Measurements from ENCODE around the gene EPM2A. TPM values are rescaled to one million over a fixed set of nuclear protein-coding genes. Genes with fewer than 3 reads are reported as not detected.
A peak's percentile ranks its signal among the peaks of the same experiment; 100 is the strongest.

The EPM2A gene
- 10 to 100 TPM in 1 of 4 donors, 1 to 10 TPM in 3; 2.4 to 24.4 (median 6.6) TPM for total RNA-seq

GRCh38 chr6:145735356-145736165, at the start of gene EPM2A:
Gene EPM2A, minus strand, starts transcription at chr6:145735520. Its CDS starts 22 bp downstream, at chr6:145735498.
- intact Hi-C loops (cut with DNase I), result no loop called here
- Histone ChIP-seq H3K9me3 (no peaks in the 10 kb centered on the region), H3K27ac (peak within 1 kb of the TSS; percentile 89 to 98 (median 94)), H3K4me3 (peak within 1 kb of the TSS; percentile 74 to 92 (median 88)), H3K4me1 (peaks cover 0 to 37% (median 0%) of the 10 kb centered on the region in 3 donors), H3K36me3 (no peaks in the 10 kb centered on the region), H3K27me3 (no peaks in the 10 kb centered on the region)
- TF ChIP-seq POLR2A (IDR thresholded peaks at IDR 0.05), result peak in 2 of 4 donors; percentile 15 to 50
- TF ChIP-seq CTCF (IDR thresholded peaks at IDR 0.05), result peak in 1 of 6 experiments; percentile 22
- 1% methylated on average over 6 to 13 of the region's 69 CpGs for WGBS, 2 donors
- DNase-seq, result peak; percentile 28

GRCh38 chr6:145784683-145785082, 49.4 kb upstream of the EPM2A start:
- no peak overlapping the region for H3K4me3 ChIP-seq
- H3K27me3 ChIP-seq, result no peaks in the 10 kb centered on the region
- no peak for DNase-seq
- intact Hi-C loops (cut with DNase I), result no loop called here
- no peak overlapping the region for H3K27ac ChIP-seq
- H3K4me1 ChIP-seq, result peaks cover 0 to 12% (median 0%) of the 10 kb centered on the region in 3 donors
- TF ChIP-seq POLR2A (IDR thresholded peaks at IDR 0.05) (no peak), CTCF (IDR thresholded peaks at IDR 0.05) (no peak)
- WGBS, 2 donors, result 60 to 63% methylated on average over 1 of the region's 1 CpG
- peaks cover 0 to 9% (median 0%) of the 10 kb centered on the region in 3 donors for H3K36me3 ChIP-seq
- no peaks in the 10 kb centered on the region for H3K9me3 ChIP-seq

GRCh38 chr6:145783796-145784195, 48.5 kb upstream of the EPM2A start:
- no peak overlapping the region for H3K4me3 ChIP-seq
- no peak overlapping the region for H3K27ac ChIP-seq
- H3K36me3 ChIP-seq, result peaks cover 0 to 9% (median 0%) of the 10 kb centered on the region in 3 donors
- TF ChIP-seq CTCF (IDR thresholded peaks at IDR 0.05) (no peak), POLR2A (IDR thresholded peaks at IDR 0.05) (no peak)
- intact Hi-C loops (cut with DNase I), result no loop called here
- H3K4me1 ChIP-seq, result peaks cover 0 to 12% (median 0%) of the 10 kb centered on the region in 3 donors
- H3K9me3 ChIP-seq, result no peaks in the 10 kb centered on the region
- WGBS, 2 donors, result 77 to 80% methylated on average over 5 of the region's 5 CpGs
- no peak for DNase-seq
- no peaks in the 10 kb centered on the region for H3K27me3 ChIP-seq

GRCh38 chr6:145772846-145773245, 37.5 kb upstream of the EPM2A start:
- 64 to 71% methylated on average over 1 of the region's 1 CpG for whole genome bisulfite sequencing, 2 donors
- TF ChIP-seq POLR2A (IDR thresholded peaks at IDR 0.05) (no peak), CTCF (IDR thresholded peaks at IDR 0.05) (no peak)
- Histone ChIP-seq H3K27me3 (no peaks in the 10 kb centered on the region), H3K4me3 (no peak overlapping the region), H3K36me3 (no peaks in the 10 kb centered on the region), H3K9me3 (peaks cover 0 to under 1% (median 0%) of the 10 kb centered on the region in 3 donors), H3K4me1 (no peaks in the 10 kb centered on the region), H3K27ac (no peak overlapping the region)
- no peak for DNase-seq
- intact Hi-C loops (cut with DNase I), result no loop called here

GRCh38 chr6:145765449-145765848, 30.1 kb upstream of the EPM2A start:
- H3K4me1 ChIP-seq, result no peaks in the 10 kb centered on the region
- intact Hi-C loops (cut with DNase I), result no loop called here
- no peaks in the 10 kb centered on the region for H3K27me3 ChIP-seq
- H3K36me3 ChIP-seq, result no peaks in the 10 kb centered on the region
- H3K9me3 ChIP-seq, result no peaks in the 10 kb centered on the region
- no peak for DNase-seq
- no peak overlapping the region for H3K27ac ChIP-seq
- TF ChIP-seq CTCF (IDR thresholded peaks at IDR 0.05) (no peak), POLR2A (IDR thresholded peaks at IDR 0.05) (no peak)
- no peak overlapping the region for H3K4me3 ChIP-seq
